Esophagus (tissue), 2 donors: ENCODE measurements around the gene PTPRD. TPM values are rescaled to one million over a fixed set of nuclear protein-coding genes. Genes with fewer than 3 reads are reported as not detected.

ENCODE experiments used
- H3K27ac ChIP-seq, 2 donors: one replicate each; pipeline ENCODE4 v1.5.1; 2013; ENCODE audit warnings: low read depth in 2 of 2, mild to moderate bottlenecking in 2 of 2, inconsistent platforms in 1 of 2, low read length in 1 of 2, moderate library complexity in 1 of 2
- H3K27me3 ChIP-seq, 2 donors: one replicate each; pipeline ENCODE4 v1.6.1; 2013; ENCODE audit warnings: low read length in 2 of 2, control low read depth in 1 of 2, mild to moderate bottlenecking in 1 of 2; ENCODE audit not compliant: insufficient read depth in 2 of 2, control insufficient read depth in 1 of 2
- H3K36me3 ChIP-seq, 2 donors: one replicate each; pipeline ENCODE4 v1.6.1; 2013; ENCODE audit warnings: low read length in 1 of 2; ENCODE audit not compliant: control insufficient read depth in 2 of 2, insufficient read depth in 2 of 2
- H3K4me1 ChIP-seq, 2 donors: one replicate each; pipeline ENCODE4 v1.6.1; 2013; ENCODE audit warnings: low read length in 1 of 2; ENCODE audit not compliant: control insufficient read depth in 2 of 2, insufficient read depth in 2 of 2
- H3K4me3 ChIP-seq, 2 donors: one replicate each; pipeline ENCODE4 v1.5.1; 2013; ENCODE audit warnings: low read length in 2 of 2, mild to moderate bottlenecking in 2 of 2, low read depth in 1 of 2, moderate library complexity in 1 of 2
- H3K9me3 ChIP-seq, 2 donors: one replicate each; pipeline ENCODE4 v1.6.1; 2013; ENCODE audit warnings: mild to moderate bottlenecking in 2 of 2, low read depth in 1 of 2, low read length in 1 of 2, moderate library complexity in 1 of 2; ENCODE audit not compliant: control insufficient read depth in 2 of 2, insufficient read depth in 1 of 2
- WGBS, 2 donors: extraction: QIAGEN DNeasy Blood & Tissue Kit; methylation state at CpG; one replicate each; pipeline ENCODE4 v1.1.7; 2013; 5-methylcytosine and 5-hydroxymethylcytosine counted together
- polyA plus RNA-seq, 2 donors: library from polyadenylated mRNA; stranded (reverse); fragments of 200-250 nt; gene quantifications; one replicate each; pipeline ENCODE4 v1.2.3, GENCODE V29; 2013
- donor health status: healthy with polysubstance abuse.
- donor health status: Bipolar disorder and iron deficiency.

Gene PTPRD
- polyA plus RNA-seq, 2 donors = 0.53 to 0.60 TPM

GRCh38 chr9:8492679-8493078 is 2120.1 kb downstream of the PTPRD start:
- Histone ChIP-seq H3K27ac (no peak overlapping the region), H3K27me3 (no peaks in the 10 kb centered on the region), H3K4me3 (no peak overlapping the region), H3K4me1 (no peaks in the 10 kb centered on the region), H3K36me3 (no peaks in the 10 kb centered on the region), H3K9me3 (no peaks in the 10 kb centered on the region)
- 77 to 80% methylated on average over 4 of the region's 4 CpGs for WGBS, 2 donors

GRCh38 chr9:8492024-8492423 is 2120.8 kb downstream of the PTPRD start:
- Histone ChIP-seq H3K9me3 (no peaks in the 10 kb centered on the region), H3K27ac (no peak overlapping the region), H3K27me3 (no peaks in the 10 kb centered on the region), H3K4me1 (no peaks in the 10 kb centered on the region), H3K4me3 (no peak overlapping the region), H3K36me3 (no peaks in the 10 kb centered on the region)
- 92 to 100% methylated on average over 2 of the region's 2 CpGs for WGBS, 2 donors

- Histone ChIP-seq H3K4me3 (no peak overlapping the region), H3K9me3 (no peaks in the 10 kb centered on the region), H3K4me1 (no peaks in the 10 kb centered on the region), H3K36me3 (no peaks in the 10 kb centered on the region), H3K27me3 (no peaks in the 10 kb centered on the region), H3K27ac (no peak overlapping the region)
- WGBS, 2 donors = 95 to 98% methylated on average over 5 of the region's 5 CpGs
Observed at GRCh38 chr9:8491563-8491962, 2121.2 kb downstream of the PTPRD start.

- Histone ChIP-seq H3K4me3 (no peak overlapping the region), H3K36me3 (no peaks in the 10 kb centered on the region), H3K4me1 (no peaks in the 10 kb centered on the region), H3K27me3 (no peaks in the 10 kb centered on the region), H3K27ac (no peak overlapping the region), H3K9me3 (no peaks in the 10 kb centered on the region)
- WGBS, 2 donors = 72 to 85% methylated on average over 1 of the region's 1 CpG
Observed at GRCh38 chr9:8489835-8490234, 2123.0 kb downstream of the PTPRD start.

- no peaks in the 10 kb centered on the region for H3K27me3 ChIP-seq
- no peaks in the 10 kb centered on the region for H3K36me3 ChIP-seq
- no peaks in the 10 kb centered on the region for H3K9me3 ChIP-seq
- 70 to 72% methylated on average over 6 of the region's 6 CpGs for WGBS, 2 donors
- H3K4me1 ChIP-seq = no peaks in the 10 kb centered on the region
- H3K27ac ChIP-seq = no peak overlapping the region
- no peak overlapping the region for H3K4me3 ChIP-seq
Observed at GRCh38 chr9:8486095-8486494, 2126.7 kb downstream of the PTPRD start.

- Histone ChIP-seq H3K4me1 (no peaks in the 10 kb centered on the region), H3K27me3 (no peaks in the 10 kb centered on the region), H3K4me3 (no peak overlapping the region), H3K36me3 (no peaks in the 10 kb centered on the region), H3K9me3 (no peaks in the 10 kb centered on the region), H3K27ac (no peak overlapping the region)
- WGBS, 2 donors = 84 to 87% methylated on average over 3 of the region's 3 CpGs
Observed at GRCh38 chr9:8484597-8485191, 2128.1 kb downstream of the PTPRD start.

GRCh38 chr9:8477450-8477849 is 2135.4 kb downstream of the PTPRD start:
- 91% methylated on average over 3 of the region's 3 CpGs for WGBS, 2 donors
- no peaks in the 10 kb centered on the region for H3K36me3 ChIP-seq
- no peaks in the 10 kb centered on the region for H3K27me3 ChIP-seq
- H3K4me3 ChIP-seq = no peak overlapping the region
- no peaks in the 10 kb centered on the region for H3K9me3 ChIP-seq
- H3K4me1 ChIP-seq = no peaks in the 10 kb centered on the region
- no peak overlapping the region for H3K27ac ChIP-seq

- Histone ChIP-seq H3K27me3 (no peaks in the 10 kb centered on the region), H3K4me1 (no peaks in the 10 kb centered on the region), H3K4me3 (no peak overlapping the region), H3K27ac (no peak overlapping the region), H3K9me3 (no peaks in the 10 kb centered on the region), H3K36me3 (no peaks in the 10 kb centered on the region)
- WGBS, 2 donors = 87 to 95% methylated on average over 1 of the region's 1 CpG
Observed at GRCh38 chr9:8474937-8475336, 2137.9 kb downstream of the PTPRD start.

- 91 to 92% methylated on average over 10 of the region's 10 CpGs for WGBS, 2 donors
- no peak overlapping the region for H3K4me3 ChIP-seq
- no peaks in the 10 kb centered on the region for H3K4me1 ChIP-seq
- H3K36me3 ChIP-seq = no peaks in the 10 kb centered on the region
- no peak overlapping the region for H3K27ac ChIP-seq
- no peaks in the 10 kb centered on the region for H3K9me3 ChIP-seq
- no peaks in the 10 kb centered on the region for H3K27me3 ChIP-seq
Observed at GRCh38 chr9:8473244-8474020, 2139.4 kb downstream of the PTPRD start.
